ENCODE results near the gene GABRE. TPM values are rescaled to one million over a fixed set of nuclear protein-coding genes. Genes with fewer than 3 reads are reported as not detected.

Gene GABRE
- polyA plus RNA-seq, 1 experiment, result 13.9 TPM

DNA sequence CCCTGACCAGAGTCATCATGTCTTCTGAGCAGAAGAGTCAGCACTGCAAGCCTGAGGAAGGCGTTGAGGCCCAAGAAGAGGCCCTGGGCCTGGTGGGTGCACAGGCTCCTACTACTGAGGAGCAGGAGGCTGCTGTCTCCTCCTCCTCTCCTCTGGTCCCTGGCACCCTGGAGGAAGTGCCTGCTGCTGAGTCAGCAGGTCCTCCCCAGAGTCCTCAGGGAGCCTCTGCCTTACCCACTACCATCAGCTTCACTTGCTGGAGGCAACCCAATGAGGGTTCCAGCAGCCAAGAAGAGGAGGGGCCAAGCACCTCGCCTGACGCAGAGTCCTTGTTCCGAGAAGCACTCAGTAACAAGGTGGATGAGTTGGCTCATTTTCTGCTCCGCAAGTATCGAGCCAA is 50.8 kb downstream of the GABRE start:
- ChIA-PET POLR2A (no interaction called here), CTCF (no interaction called here)
- H3K27me3 ChIP-seq (ENCODE audit: control insufficient read depth, insufficient read depth, low read length), result no peaks in the 10 kb centered on the region
- DNase-seq (ENCODE audit: low read depth, low spot score), result no peak
- TF ChIP-seq, protein P1, sequence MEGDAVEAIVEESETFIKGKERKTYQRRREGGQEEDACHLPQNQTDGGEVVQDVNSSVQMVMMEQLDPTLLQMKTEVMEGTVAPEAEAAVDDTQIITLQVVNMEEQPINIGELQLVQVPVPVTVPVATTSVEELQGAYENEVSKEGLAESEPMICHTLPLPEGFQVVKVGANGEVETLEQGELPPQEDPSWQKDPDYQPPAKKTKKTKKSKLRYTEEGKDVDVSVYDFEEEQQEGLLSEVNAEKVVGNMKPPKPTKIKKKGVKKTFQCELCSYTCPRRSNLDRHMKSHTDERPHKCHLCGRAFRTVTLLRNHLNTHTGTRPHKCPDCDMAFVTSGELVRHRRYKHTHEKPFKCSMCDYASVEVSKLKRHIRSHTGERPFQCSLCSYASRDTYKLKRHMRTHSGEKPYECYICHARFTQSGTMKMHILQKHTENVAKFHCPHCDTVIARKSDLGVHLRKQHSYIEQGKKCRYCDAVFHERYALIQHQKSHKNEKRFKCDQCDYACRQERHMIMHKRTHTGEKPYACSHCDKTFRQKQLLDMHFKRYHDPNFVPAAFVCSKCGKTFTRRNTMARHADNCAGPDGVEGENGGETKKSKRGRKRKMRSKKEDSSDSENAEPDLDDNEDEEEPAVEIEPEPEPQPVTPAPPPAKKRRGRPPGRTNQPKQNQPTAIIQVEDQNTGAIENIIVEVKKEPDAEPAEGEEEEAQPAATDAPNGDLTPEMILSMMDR (IDR thresholded peaks at IDR 0.05; ENCODE audit: low read depth, low read length), result no peak
- no peak overlapping the region for H3K27ac ChIP-seq (ENCODE audit: low read depth, low read length)
- no peak overlapping the region for H3K4me3 ChIP-seq (ENCODE audit: low read depth, low read length)
- peaks cover 4% of the 10 kb centered on the region; the same call in 1 of the 2 replicates for H3K9me3 ChIP-seq (ENCODE audit: control insufficient read depth, insufficient read depth, low read length)

DNA sequence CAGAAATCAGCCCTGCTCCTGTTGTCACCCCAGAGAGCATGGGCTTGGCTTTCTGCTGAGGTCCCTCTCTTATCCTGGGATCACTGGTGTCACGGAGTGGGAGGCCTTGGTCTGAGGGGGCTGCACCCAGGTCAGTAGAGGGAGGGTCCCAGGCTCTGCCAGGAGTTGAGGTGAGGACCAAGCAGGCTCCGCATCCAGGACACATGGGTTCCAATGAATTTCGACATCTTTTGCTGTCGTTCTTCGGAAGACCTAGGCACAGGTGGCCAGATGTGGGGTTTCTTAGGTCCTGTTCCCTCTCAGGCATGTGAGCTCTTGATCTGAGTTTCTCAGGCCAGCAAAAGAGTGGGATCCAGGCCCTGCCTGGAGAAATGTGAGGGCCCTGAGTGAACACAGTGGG is 51.8 kb downstream of the GABRE start:
- Histone ChIP-seq H3K4me3 (ENCODE audit: low read depth, low read length) (no peak overlapping the region), H3K27me3 (ENCODE audit: control insufficient read depth, insufficient read depth, low read length) (no peaks in the 10 kb centered on the region), H3K9me3 (ENCODE audit: control insufficient read depth, insufficient read depth, low read length) (peaks cover 4% of the 10 kb centered on the region; the same call in 1 of the 2 replicates), H3K27ac (ENCODE audit: low read depth, low read length) (no peak overlapping the region)
- ChIA-PET POLR2A (no interaction called here), CTCF (no interaction called here)
- DNase-seq (ENCODE audit: low read depth, low spot score), result no peak
- TF ChIP-seq, protein P1 (IDR thresholded peaks at IDR 0.05; ENCODE audit: low read depth, low read length), result no peak

DNA sequence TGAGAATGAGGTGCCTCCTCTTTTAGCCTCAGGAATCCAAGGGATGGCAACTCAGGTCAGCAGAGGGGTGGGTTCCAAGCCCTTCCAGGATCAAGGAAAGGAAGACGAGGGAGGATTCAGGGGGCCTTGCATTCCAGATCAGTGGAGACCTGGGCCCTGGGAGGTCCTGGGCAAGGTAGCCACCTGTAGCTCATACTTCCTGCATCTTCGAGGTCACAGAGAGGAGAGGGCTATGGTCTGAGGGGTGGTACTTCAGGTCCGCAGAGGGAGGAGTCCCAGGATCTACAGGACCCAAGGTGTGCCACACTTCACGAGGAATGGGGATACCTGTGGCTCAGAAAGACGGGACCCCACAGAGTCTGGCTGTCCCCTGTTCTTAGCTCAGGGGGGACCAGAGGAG is 52.6 kb downstream of the GABRE start:
- no peak for DNase-seq (ENCODE audit: low read depth, low spot score)
- TF ChIP-seq, protein P1 (IDR thresholded peaks at IDR 0.05; ENCODE audit: low read depth, low read length), result no peak
- ChIA-PET POLR2A (no interaction called here), CTCF (no interaction called here)
- peaks cover 4% of the 10 kb centered on the region; the same call in 1 of the 2 replicates for H3K9me3 ChIP-seq (ENCODE audit: control insufficient read depth, insufficient read depth, low read length)
- H3K27ac ChIP-seq (ENCODE audit: low read depth, low read length), result no peak overlapping the region
- H3K4me3 ChIP-seq (ENCODE audit: low read depth, low read length), result no peak overlapping the region
- no peaks in the 10 kb centered on the region for H3K27me3 ChIP-seq (ENCODE audit: control insufficient read depth, insufficient read depth, low read length)

DNA sequence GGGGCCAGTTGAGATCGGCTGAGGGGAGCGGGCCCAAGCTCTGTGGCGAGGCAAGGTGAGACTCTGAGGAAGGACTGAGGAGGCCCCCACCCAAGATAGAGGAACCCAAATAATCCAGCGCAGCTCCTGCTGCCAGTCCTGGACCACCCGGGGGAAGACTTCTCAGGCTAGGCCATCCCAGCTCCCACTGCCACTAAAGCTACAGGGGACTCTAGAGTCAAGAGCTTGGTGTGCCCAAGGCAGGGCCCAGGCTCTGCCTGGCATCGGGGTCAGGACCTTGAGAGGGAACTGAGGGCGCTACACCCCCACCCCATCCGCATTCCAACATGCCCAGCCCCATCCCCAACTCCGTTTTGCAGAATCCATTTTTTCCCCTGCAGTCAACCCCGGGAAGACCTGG is 53.2 kb downstream of the GABRE start:
- CTCF ChIA-PET, result no interaction called here
- no peak for DNase-seq (ENCODE audit: low read depth, low spot score)
- POLR2A ChIA-PET, result no interaction called here
- Histone ChIP-seq H3K27ac (ENCODE audit: low read depth, low read length) (no peak overlapping the region), H3K27me3 (ENCODE audit: control insufficient read depth, insufficient read depth, low read length) (no peaks in the 10 kb centered on the region), H3K9me3 (ENCODE audit: control insufficient read depth, insufficient read depth, low read length) (peaks cover 4% of the 10 kb centered on the region; the same call in 1 of the 2 replicates), H3K4me3 (ENCODE audit: low read depth, low read length) (no peak overlapping the region)
- TF ChIP-seq, protein P1 (IDR thresholded peaks at IDR 0.05; ENCODE audit: low read depth, low read length), result no peak

DNA sequence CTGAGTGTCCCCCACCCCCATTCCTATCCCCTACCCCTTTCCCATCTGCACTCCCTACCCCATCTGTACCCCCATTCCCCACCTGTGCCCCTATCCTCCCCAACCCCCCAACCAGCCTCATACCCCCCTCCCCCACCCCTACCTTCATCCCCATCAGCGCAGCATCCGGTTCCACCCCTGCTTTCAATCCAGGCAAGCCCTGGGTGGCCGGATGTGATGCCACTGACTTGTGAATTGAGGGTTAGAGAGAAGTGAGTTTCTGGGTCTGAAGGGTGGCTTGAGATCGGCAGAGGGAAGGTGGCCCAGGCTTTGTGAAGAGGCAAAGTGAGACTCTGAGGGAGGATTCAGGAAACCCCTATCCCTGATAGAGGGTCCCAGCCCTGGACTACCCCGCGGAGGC is 53.9 kb downstream of the GABRE start:
- H3K4me3 ChIP-seq (ENCODE audit: low read depth, low read length), result no peak overlapping the region
- ChIA-PET POLR2A (no interaction called here), CTCF (no interaction called here)
- no peak overlapping the region for H3K27ac ChIP-seq (ENCODE audit: low read depth, low read length)
- H3K9me3 ChIP-seq (ENCODE audit: control insufficient read depth, insufficient read depth, low read length), result peaks cover 4% of the 10 kb centered on the region; the same call in 1 of the 2 replicates
- TF ChIP-seq, protein P1 (IDR thresholded peaks at IDR 0.05; ENCODE audit: low read depth, low read length), result no peak
- DNase-seq (ENCODE audit: low read depth, low spot score), result no peak
- no peaks in the 10 kb centered on the region for H3K27me3 ChIP-seq (ENCODE audit: control insufficient read depth, insufficient read depth, low read length)
